Gastroesophageal sphincter (tissue), 4 donors: Measurements from ENCODE around the gene DNAI2. TPM values are rescaled to one million over a fixed set of nuclear protein-coding genes. Genes with fewer than 3 reads are reported as not detected.

Experiments used
- ATAC-seq: fragments of 150-250 bp; one replicate; pipeline ENCODE4 v1.9.1; 2016; ENCODE audit warnings: mild to moderate bottlenecking, moderate library complexity
- H3K27ac ChIP-seq, 4 donors: fragments of 200-600 bp; sonication (generic) in 3 of 4; 1 replicate in 3 of 4; 2 replicates in 1 of 4; pipeline ENCODE4 v1.5.1; 2016 to 2019
- H3K27me3 ChIP-seq: fragments of 200-600 bp; sonication (generic); one replicate; pipeline ENCODE4 v1.5.1; 2019
- H3K36me3 ChIP-seq, 2 donors: fragments of 200-600 bp; sonication (generic); one replicate each; pipeline ENCODE4 v1.5.1; 2019; ENCODE audit warnings: control low read depth in 1 of 2
- H3K4me1 ChIP-seq, 3 donors: fragments of 200-600 bp; sonication (generic); 1 replicate in 2 of 3; 2 replicates in 1 of 3; pipeline ENCODE4 v1.5.1; 2016 to 2019; ENCODE audit warnings: control low read depth in 2 of 3
- H3K4me3 ChIP-seq, 2 donors: fragments of 200-600 bp; sonication (generic); one replicate each; pipeline ENCODE4 v1.5.1; 2019; ENCODE audit warnings: mild to moderate bottlenecking in 1 of 2, moderate library complexity in 1 of 2
- H3K9me3 ChIP-seq, 3 donors: fragments of 200-600 bp; sonication (generic); one replicate each; pipeline ENCODE4 v1.5.1; 2017 to 2019; ENCODE audit warnings: control low read depth in 2 of 3
- CTCF ChIP-seq, 4 experiments: fragments of 200-600 bp in 2 of 4; fragments of 450-650 bp in 2 of 4; sonication (generic) in 1 of 4; IDR thresholded peaks; one replicate each; pipeline ENCODE4 v1.5.1; 2017 to 2019; ENCODE audit warnings: antibody characterized with exemption in 4 of 4, mild to moderate bottlenecking in 2 of 4, moderate library complexity in 2 of 4
- EP300 ChIP-seq: sonication (generic); formaldehyde crosslinking; IDR thresholded peaks from one replicate; pipeline ENCODE4 v1.6.1; 2017; ENCODE audit warnings: antibody characterized with exemption, mild to moderate bottlenecking
- POLR2A ChIP-seq, 2 donors: fragments of 450-650 bp; IDR thresholded peaks; one replicate each; pipeline ENCODE4 v1.6.1; 2017; ENCODE audit warnings: antibody characterized with exemption in 2 of 2, mild to moderate bottlenecking in 2 of 2, moderate library complexity in 1 of 2
- POLR2AphosphoS5 ChIP-seq: sonication (generic); formaldehyde crosslinking; IDR thresholded peaks from one replicate; pipeline ENCODE4 v1.6.1; 2017; ENCODE audit warnings: antibody characterized with exemption
- WGBS, 2 donors: methylation state at CpG; one replicate each; pipeline ENCODE4 v1.1.5; 2018; ENCODE audit warnings: low coverage in 1 of 2; 5-methylcytosine and 5-hydroxymethylcytosine counted together
- total RNA-seq, 4 donors: library from RNA; depleted of rRNA; stranded (reverse); fragments of >200 nt; gene quantifications; one replicate each; pipeline ENCODE4 v1.1.0, GENCODE V29; 2016

DNAI2 gene
- total RNA-seq, 4 donors from 2014 or later: not detected

GRCh38 chr17:74355065-74355464 lies 81.0 kb downstream of the DNAI2 start:
- no CpG with 5 or more reads among the region's 8 CpGs for WGBS, 2 donors
- Histone ChIP-seq H3K27ac (no peak overlapping the region), H3K9me3 (no peaks in the 10 kb centered on the region), H3K4me3 (no peak overlapping the region), H3K4me1 (peaks cover 0 to 13% (median 0%) of the 10 kb centered on the region in 3 donors), H3K36me3 (no peaks in the 10 kb centered on the region), H3K27me3 (peaks cover 100% of the 10 kb centered on the region)
- ATAC-seq: no peak
- TF ChIP-seq CTCF (IDR thresholded peaks at IDR 0.05) (no peak), POLR2A (IDR thresholded peaks at IDR 0.05) (no peak), EP300 (no peak), POLR2AphosphoS5 (no peak)

DNA sequence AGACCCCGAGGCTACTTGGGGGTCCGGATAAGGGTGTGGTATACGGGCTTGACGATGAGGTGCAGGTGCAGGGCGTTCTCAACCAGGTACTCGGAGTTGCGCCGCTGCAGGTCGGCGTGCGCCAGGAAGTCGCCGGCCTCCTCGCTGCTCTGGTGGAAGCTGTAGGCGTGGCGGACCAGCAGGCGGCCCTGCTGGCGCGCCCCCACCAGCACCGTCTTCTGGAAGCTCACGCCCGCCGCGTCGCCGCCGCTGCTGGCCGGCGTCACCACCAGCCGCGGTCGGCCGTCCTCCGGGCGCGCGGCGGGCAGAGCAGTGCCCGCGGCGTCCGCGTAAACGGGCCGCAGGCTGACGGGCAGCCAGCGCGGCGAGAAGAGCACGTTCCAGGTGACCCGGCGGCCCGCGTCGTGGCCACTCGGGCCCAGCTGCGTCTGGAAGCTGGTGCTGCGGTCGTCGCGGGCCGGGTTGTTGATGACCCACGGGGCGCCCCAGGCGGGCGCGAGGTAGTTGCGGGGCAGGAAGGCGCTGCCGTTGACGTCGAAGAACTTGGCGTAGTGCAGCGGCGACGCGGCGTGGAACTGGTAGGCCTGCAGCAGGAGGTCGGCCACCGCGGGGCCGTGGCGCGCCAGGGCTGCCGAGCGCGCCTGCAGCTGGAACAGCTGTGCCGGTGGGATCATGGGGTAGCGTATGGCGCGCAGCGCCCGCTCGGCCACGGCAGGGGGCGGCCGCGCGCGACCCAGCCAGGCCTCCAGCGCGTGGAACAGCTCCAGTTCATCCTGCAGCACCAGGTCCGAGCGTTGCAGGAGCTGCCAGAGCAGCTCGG lies 82.8 kb downstream of the DNAI2 start:
- Histone ChIP-seq H3K27ac (no peak overlapping the region), H3K4me3 (peak overlapping the region in 1 of 2 donors; percentile 37), H3K4me1 (peaks cover 0 to 23% (median 0%) of the 10 kb centered on the region in 3 donors), H3K9me3 (no peaks in the 10 kb centered on the region), H3K36me3 (no peaks in the 10 kb centered on the region), H3K27me3 (peaks cover 100% of the 10 kb centered on the region)
- no peak for ATAC-seq
- WGBS, 2 donors: 8% methylated on average over 2 of the region's 105 CpGs; no CpG with 5 or more reads in 1 of the 2 donors
- no peak for TF ChIP-seq CTCF (IDR thresholded peaks at IDR 0.05)
- no peak for TF ChIP-seq POLR2A (IDR thresholded peaks at IDR 0.05)
- no peak for TF ChIP-seq EP300
- no peak for TF ChIP-seq POLR2AphosphoS5

DNA sequence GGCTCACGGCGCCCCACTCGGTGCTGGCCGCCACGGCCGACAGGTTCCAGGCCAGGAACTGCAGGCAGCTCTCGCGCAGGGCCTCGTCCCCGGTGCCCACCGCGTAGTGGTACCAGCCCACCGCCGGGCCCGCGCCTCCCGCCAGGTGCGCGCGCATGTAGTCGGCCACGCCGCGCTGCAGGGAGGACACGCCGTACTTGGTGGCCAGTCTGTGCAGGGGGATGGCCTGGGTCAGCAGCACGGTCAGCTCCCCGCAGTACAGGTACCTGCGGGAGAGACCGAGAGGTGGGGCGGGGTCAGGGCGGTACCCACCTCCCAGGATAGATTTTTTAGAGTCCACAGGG lies 83.4 kb downstream of the DNAI2 start:
- Histone ChIP-seq H3K36me3 (no peaks in the 10 kb centered on the region), H3K9me3 (no peaks in the 10 kb centered on the region), H3K27ac (no peak overlapping the region), H3K27me3 (peaks cover 100% of the 10 kb centered on the region), H3K4me1 (peaks cover 0 to 26% (median 0%) of the 10 kb centered on the region in 3 donors), H3K4me3 (peak overlapping the region in 1 of 2 donors; percentile 37)
- WGBS, 2 donors: 80% methylated on average over 2 of the region's 32 CpGs; no CpG with 5 or more reads in 1 of the 2 donors
- no peak for ATAC-seq
- TF ChIP-seq POLR2A (IDR thresholded peaks at IDR 0.05) (no peak), POLR2AphosphoS5 (no peak), CTCF (IDR thresholded peaks at IDR 0.05) (no peak), EP300 (no peak)

DNA sequence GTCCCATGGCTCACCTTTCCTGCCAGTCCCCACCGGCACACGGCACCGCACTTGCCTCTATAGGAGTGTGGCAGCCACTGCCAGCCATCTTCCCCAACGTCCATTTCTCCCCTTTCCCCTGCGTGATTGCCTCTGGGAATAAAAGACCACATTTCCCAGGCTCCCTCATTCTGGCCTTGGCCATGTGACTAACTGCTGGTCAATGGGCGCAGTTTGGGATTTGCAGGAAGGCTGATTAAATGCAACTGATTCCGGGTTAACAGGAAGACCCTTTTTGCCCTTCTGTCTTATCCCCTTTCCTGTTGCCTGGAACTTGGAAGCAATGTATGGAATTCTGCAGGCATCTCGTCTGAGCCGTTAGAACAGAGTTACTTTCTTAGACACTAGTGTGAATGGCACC lies 84.7 kb downstream of the DNAI2 start:
- H3K4me3 ChIP-seq: no peak overlapping the region
- no peaks in the 10 kb centered on the region for H3K36me3 ChIP-seq
- no peaks in the 10 kb centered on the region for H3K9me3 ChIP-seq
- H3K4me1 ChIP-seq: peaks cover 0 to 26% (median 0%) of the 10 kb centered on the region in 3 donors
- no peak for TF ChIP-seq POLR2A (IDR thresholded peaks at IDR 0.05)
- TF ChIP-seq EP300: no peak
- no peak for TF ChIP-seq CTCF (IDR thresholded peaks at IDR 0.05)
- no peak for TF ChIP-seq POLR2AphosphoS5
- 69 to 80% methylated on average over 2 to 9 of the region's 9 CpGs for WGBS, 2 donors
- ATAC-seq: no peak
- H3K27me3 ChIP-seq: peaks cover 100% of the 10 kb centered on the region
- no peak overlapping the region for H3K27ac ChIP-seq

DNA sequence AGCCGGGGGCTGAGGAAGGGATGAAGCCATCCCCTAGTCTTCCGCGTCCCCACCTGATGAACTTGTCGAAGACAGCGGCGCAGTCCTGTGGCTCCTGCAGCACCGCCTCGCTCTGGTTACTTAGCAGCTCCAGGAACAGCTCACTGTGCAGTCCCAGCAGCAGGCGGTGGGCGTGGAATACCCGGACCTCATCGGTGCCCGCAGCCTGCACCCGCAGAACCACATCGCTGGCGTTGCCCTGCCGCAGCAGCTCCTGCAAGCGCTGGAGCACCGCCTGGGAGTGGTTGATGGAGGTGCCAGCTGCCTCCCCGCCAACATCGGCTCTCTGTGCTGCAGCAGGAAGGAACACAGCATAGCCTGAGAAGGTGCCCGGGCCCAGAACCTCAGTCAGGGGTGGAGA lies 85.9 kb downstream of the DNAI2 start:
- no CpG with 5 or more reads among the region's 22 CpGs for WGBS, 2 donors
- no peaks in the 10 kb centered on the region for H3K36me3 ChIP-seq

More for the DNA sequence above, 85.9 kb downstream of the DNAI2 start:
- Histone ChIP-seq H3K4me1 (peaks cover 0 to 26% (median 0%) of the 10 kb centered on the region in 3 donors), H3K4me3 (no peak overlapping the region), H3K27ac (no peak overlapping the region), H3K27me3 (peaks cover 91% of the 10 kb centered on the region), H3K9me3 (no peaks in the 10 kb centered on the region)
- TF ChIP-seq EP300: no peak
- no peak for TF ChIP-seq CTCF (IDR thresholded peaks at IDR 0.05)
- TF ChIP-seq POLR2A (IDR thresholded peaks at IDR 0.05): no peak
- no peak for TF ChIP-seq POLR2AphosphoS5
- ATAC-seq: no peak
